Ascending aorta (tissue), 2 donors: ENCODE measurements around the gene CLOCK. TPM values are rescaled to one million over a fixed set of nuclear protein-coding genes. Genes with fewer than 3 reads are reported as not detected.

Experiments used
- DNase-seq, 2 donors: peaks; one replicate each; pipeline ENCODE4 v3.0.0-alpha.2; 2019; ENCODE audit warnings: low spot score in 2 of 2
- H3K27ac ChIP-seq, 2 donors: fragments of 200-600 bp; sonication (generic); one replicate each; pipeline ENCODE4 v1.5.1; 2016 to 2017; ENCODE audit warnings: mild to moderate bottlenecking in 1 of 2
- H3K27me3 ChIP-seq: fragments of 200-600 bp; sonication (generic); one replicate; pipeline ENCODE4 v1.5.1; 2017
- H3K36me3 ChIP-seq, 2 donors: fragments of 200-600 bp; sonication (generic); one replicate each; pipeline ENCODE4 v1.5.1; 2016
- H3K4me1 ChIP-seq, 2 donors: fragments of 200-600 bp; sonication (generic); one replicate each; pipeline ENCODE4 v1.5.1; 2016 to 2017; ENCODE audit warnings: mild to moderate bottlenecking in 1 of 2
- H3K4me3 ChIP-seq, 2 donors: fragments of 200-600 bp; sonication (generic); one replicate each; pipeline ENCODE4 v1.5.1; 2016 to 2017; ENCODE audit warnings: mild to moderate bottlenecking in 1 of 2
- H3K9me3 ChIP-seq, 2 donors: fragments of 200-600 bp; sonication (generic); one replicate each; pipeline ENCODE4 v1.5.1; 2016
- CTCF ChIP-seq, 3 experiments: fragments of 200-600 bp in 2 of 3; fragments of 450-650 bp in 1 of 3; sonication (generic) in 2 of 3; IDR thresholded peaks; one replicate each; pipeline ENCODE4 v1.5.1; 2016 to 2019; ENCODE audit warnings: antibody characterized with exemption in 3 of 3, mild to moderate bottlenecking in 1 of 3, moderate library complexity in 1 of 3
- intact Hi-C: fragments of 100-400 bp; cut with DNase I; formaldehyde crosslinking; loops from one replicate; pipeline ENCODE4 v1.15.1; 2023
- total RNA-seq: library from RNA; depleted of rRNA; stranded (reverse); fragments of >200 nt; gene quantifications from one replicate; pipeline ENCODE4 v1.1.0, GENCODE V29; 2016

CLOCK gene
- total RNA-seq, 1 donor from 2014 or later = 17.6 TPM

DNA sequence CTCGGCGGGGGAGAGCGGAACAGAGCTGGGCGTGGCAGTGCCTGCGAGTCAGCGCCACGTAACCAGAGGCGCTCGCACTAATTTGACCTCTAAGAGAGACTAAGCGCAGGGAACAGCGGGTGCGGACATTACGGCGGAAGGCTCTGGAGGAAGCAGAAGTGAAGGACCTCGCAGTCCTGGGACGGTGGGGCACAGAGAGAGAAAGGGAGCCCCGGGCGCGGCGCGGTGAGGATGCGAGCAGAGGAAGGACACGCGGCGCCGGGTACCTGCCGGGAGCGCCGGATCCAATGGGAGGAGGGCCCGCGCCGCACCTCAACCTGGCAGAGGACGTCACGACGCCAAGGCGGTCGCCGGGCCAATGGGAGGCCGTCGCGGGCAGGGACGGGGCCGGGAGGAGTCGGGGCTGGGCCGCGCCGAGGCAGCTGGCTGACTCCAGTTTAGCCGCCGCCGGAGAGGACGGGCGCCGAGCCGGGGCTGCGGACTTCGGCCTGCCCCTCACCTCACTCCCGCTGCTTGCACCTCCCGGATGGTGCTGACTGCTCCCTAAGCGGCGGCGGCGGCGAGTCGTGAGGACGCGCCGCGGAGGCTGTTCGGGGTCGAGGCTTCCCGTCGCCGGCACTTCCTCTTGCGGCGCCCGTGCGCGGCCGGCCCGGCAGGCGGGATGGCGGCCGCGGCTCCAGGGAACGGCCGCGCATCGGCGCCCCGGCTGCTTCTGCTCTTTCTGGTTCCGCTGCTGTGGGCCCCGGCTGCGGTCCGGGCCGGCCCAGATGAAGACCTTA, 151.0 kb downstream of the CLOCK start, which contains the start of gene TMEM165:
Gene TMEM165, plus strand, starts transcription at position 429 of the 779 bp plus-strand sequence. Its CDS starts 233 bp downstream, at position 662.
- intact Hi-C loops = loop anchor here (1.0 to 10.0 kb wide), 11 partner anchors 36 to 1582 kb away; partner anchors contain the start of genes CLOCK, EXOC1, KIT and NOA1
- DNase-seq = peak; percentile 71 to 95
- peak within 1 kb of the TSS; percentile 97 to 98 for H3K4me3 ChIP-seq
- H3K27ac ChIP-seq = peak within 1 kb of the TSS; percentile 99 to 100
- no peaks in the 10 kb centered on the region for H3K27me3 ChIP-seq
- TF ChIP-seq CTCF (IDR thresholded peaks at IDR 0.05) = no peak
- no peaks in the 10 kb centered on the region for H3K9me3 ChIP-seq
- H3K4me1 ChIP-seq = peaks cover 0 to 9% of the 10 kb centered on the region in 2 donors
- no peaks in the 10 kb centered on the region for H3K36me3 ChIP-seq

DNA sequence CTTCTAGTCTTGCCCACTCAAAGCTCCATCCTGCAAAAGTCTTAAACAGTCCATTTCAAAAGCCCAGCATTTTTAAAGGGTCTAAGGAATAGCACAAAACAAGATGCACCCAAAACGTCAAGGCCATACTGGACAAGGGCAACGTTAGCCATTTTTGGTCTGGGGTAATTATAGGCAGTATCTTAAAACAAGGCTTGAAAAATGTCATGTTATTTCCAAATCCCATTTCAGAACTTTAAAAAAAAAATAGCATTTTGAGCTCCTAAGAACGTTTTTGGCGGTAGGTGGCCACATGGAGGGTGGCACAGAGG, 151.5 kb downstream of the CLOCK start:
- H3K36me3 ChIP-seq = no peaks in the 10 kb centered on the region
- H3K4me1 ChIP-seq = peaks cover 0 to 7% of the 10 kb centered on the region in 2 donors
- no peaks in the 10 kb centered on the region for H3K9me3 ChIP-seq
- no peaks in the 10 kb centered on the region for H3K27me3 ChIP-seq
- H3K27ac ChIP-seq = peak overlapping the region; percentile 99 to 100
- peak overlapping the region; percentile 97 to 98 for H3K4me3 ChIP-seq
- peak in 1 of 3 experiments; percentile 26 for TF ChIP-seq CTCF (IDR thresholded peaks at IDR 0.05)
- intact Hi-C loops = loop anchor here (1.0 to 10.0 kb wide), 8 partner anchors 458 to 1582 kb away; partner anchors contain the start of genes EXOC1, KIT, NOA1 and PAICS
- DNase-seq = no peak

DNA sequence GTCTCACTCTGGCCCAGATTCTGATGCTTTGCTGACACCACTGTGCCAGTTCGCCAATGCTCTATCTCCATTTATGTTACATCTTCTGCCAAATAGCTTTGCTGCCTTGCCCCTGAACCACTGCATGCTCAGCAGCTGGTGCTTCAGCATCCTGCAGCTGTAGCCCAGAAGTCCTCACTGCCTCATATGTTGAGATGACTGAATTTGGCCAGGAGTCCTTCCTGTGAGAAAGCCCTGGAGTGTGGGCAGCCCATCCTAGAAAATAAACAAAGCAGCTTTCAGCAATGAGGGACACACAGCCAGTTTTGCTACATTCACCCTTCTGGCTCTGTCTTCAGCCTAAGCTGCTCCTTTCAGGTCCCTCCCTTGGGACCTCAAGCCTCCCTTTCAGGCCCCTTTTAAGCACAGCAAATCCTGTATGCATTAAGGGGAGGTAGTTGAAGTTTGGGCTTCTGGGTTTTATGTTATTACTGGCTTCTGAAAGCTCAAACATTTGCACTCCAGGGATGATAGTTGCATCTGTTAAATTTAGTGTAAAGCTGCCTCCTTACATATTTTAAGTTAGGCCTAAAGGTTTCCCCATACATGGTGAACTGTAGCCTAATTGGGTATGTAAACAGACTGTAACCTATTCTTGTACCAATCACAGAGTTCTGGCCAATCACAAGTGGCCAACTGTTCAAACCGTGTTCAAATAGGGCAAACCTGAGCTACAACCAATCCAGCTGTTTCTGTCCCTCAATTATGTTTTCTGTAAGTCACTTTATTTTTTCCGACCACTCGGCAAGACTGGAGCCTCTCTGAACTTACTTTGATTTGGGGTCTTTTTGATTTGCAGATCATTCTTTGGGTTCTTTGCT, 153.0 kb downstream of the CLOCK start:
- Histone ChIP-seq H3K27me3 (no peaks in the 10 kb centered on the region), H3K9me3 (no peaks in the 10 kb centered on the region), H3K36me3 (no peaks in the 10 kb centered on the region), H3K4me1 (no peaks in the 10 kb centered on the region), H3K4me3 (no peak overlapping the region), H3K27ac (no peak overlapping the region)
- no peak for DNase-seq
- intact Hi-C loops = loop anchor here (10.0 kb wide), 1 partner anchor 739 kb away; the partner anchor contains the start of gene KIT
- no peak for TF ChIP-seq CTCF (IDR thresholded peaks at IDR 0.05)

DNA sequence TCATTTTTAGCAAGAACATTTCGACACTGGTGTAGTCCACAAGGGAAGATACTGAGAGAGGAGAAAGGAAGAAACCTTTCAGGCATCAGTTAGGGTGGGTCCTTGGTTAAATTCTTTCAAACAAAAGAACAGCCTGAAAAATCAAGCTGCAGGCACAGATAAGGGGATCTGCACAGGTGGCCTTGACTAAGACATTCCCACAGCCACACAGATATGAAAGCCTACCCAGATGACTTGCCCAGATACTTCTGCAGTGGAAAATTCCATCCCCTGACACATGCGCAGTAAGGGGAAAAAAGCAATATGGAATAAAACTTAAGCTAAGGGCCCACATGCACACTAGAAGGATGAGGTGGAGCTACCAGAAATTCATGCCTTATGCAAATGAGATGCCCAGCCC, 159.9 kb downstream of the CLOCK start:
- TF ChIP-seq CTCF (IDR thresholded peaks at IDR 0.05) = no peak
- H3K36me3 ChIP-seq = no peaks in the 10 kb centered on the region
- no peak overlapping the region for H3K27ac ChIP-seq
- no peak overlapping the region for H3K4me3 ChIP-seq
- DNase-seq = no peak
- H3K9me3 ChIP-seq = no peaks in the 10 kb centered on the region
- intact Hi-C loops = no loop called here
- no peaks in the 10 kb centered on the region for H3K27me3 ChIP-seq
- no peaks in the 10 kb centered on the region for H3K4me1 ChIP-seq

DNA sequence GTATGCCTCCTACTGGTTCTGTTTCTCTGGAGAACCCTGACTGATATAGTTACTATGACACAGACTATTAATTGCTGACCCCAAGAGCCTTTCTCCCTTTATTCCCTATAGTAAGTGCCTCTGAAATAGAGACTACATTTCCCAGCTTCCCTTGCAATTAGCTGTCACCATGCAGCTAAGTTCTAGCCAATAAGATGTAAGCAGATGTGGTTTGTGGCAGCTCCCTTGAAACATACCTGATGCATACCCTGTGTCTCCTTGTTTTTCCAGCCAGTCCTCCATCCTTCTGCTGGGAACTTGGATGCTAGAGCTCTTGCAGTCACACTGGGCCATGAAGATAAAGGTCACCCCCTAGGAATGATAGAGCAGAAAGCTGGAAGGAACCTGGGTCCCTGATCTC, 160.6 kb downstream of the CLOCK start:
- H3K9me3 ChIP-seq = no peaks in the 10 kb centered on the region
- intact Hi-C loops = no loop called here
- no peaks in the 10 kb centered on the region for H3K27me3 ChIP-seq
- no peak for TF ChIP-seq CTCF (IDR thresholded peaks at IDR 0.05)
- no peak overlapping the region for H3K27ac ChIP-seq
- no peak for DNase-seq
- H3K4me3 ChIP-seq = no peak overlapping the region
- no peaks in the 10 kb centered on the region for H3K4me1 ChIP-seq
- no peaks in the 10 kb centered on the region for H3K36me3 ChIP-seq
